ENCODE measurements around the gene SMARCA4.
"Not testable (repeated sequence)": the region's sequence is repeated elsewhere in the genome, so short reads cannot be mapped to it uniquely, and the experiment has no call there.

The SMARCA4 gene

GRCh38 chr19:11078893-11079292 is 118.1 kb downstream of the SMARCA4 start:
- DNase-seq: no peak

- DNase-seq: no peak
Measured at GRCh38 chr19:11079999-11080398, 119.2 kb downstream of the SMARCA4 start.

GRCh38 chr19:11087870-11088505 is 127.2 kb downstream of the SMARCA4 start:
- DNase-seq: no peak

GRCh38 chr19:11088506-11089253 is 127.8 kb downstream of the SMARCA4 start:
- DNase-seq: no peak

GRCh38 chr19:11089254-11090013 is 128.6 kb downstream of the SMARCA4 start, which contains the start of gene LDLR:
LDLR (plus strand) TSS chr19:11089463; CDS start chr19:11089549, 86 bp downstream.
- DNase-seq: peak; percentile 59

- not testable (repeated sequence) for DNase-seq
Measured at GRCh38 chr19:11090014-11090263, 129.1 kb downstream of the SMARCA4 start.

GRCh38 chr19:11090264-11090996 is 129.6 kb downstream of the SMARCA4 start:
- DNase-seq: peak; percentile 97

- DNase-seq: no peak
Measured at GRCh38 chr19:11090997-11091702, 130.3 kb downstream of the SMARCA4 start.

- peak; percentile 52 for DNase-seq
Measured at GRCh38 chr19:11091703-11092153, 130.9 kb downstream of the SMARCA4 start.

- DNase-seq: no peak
Measured at GRCh38 chr19:11092181-11092538, 131.3 kb downstream of the SMARCA4 start.

- DNase-seq: no peak
Measured at GRCh38 chr19:11093689-11094238, 132.9 kb downstream of the SMARCA4 start.

- no peak for DNase-seq
Measured at GRCh38 chr19:11094520-11094894, 133.7 kb downstream of the SMARCA4 start.

GRCh38 chr19:11096210-11096841 is 135.5 kb downstream of the SMARCA4 start:
- peak; percentile 25 for DNase-seq

- DNase-seq: not testable (repeated sequence)
Measured at GRCh38 chr19:11097367-11097766, 136.5 kb downstream of the SMARCA4 start.

- DNase-seq: no peak
Measured at GRCh38 chr19:11098327-11098726, 137.5 kb downstream of the SMARCA4 start.

- no peak for DNase-seq
Measured at GRCh38 chr19:11098861-11099260, 138.0 kb downstream of the SMARCA4 start.

- no peak for DNase-seq
Measured at GRCh38 chr19:11100049-11100448, 139.2 kb downstream of the SMARCA4 start.

- no peak for DNase-seq
Measured at GRCh38 chr19:11101057-11101456, 140.2 kb downstream of the SMARCA4 start.

GRCh38 chr19:11102944-11103343 is 142.1 kb downstream of the SMARCA4 start:
- no peak for DNase-seq

GRCh38 chr19:11103667-11104066 is 142.8 kb downstream of the SMARCA4 start:
- DNase-seq: not testable (repeated sequence)

- DNase-seq: no peak
Measured at GRCh38 chr19:11105014-11105636, 144.3 kb downstream of the SMARCA4 start.
